HG02759 (cell line): ENCODE data around the gene MLEC.
"Not testable (repeated sequence)": the region's sequence is repeated elsewhere in the genome, so short reads cannot be mapped to it uniquely, and the experiment has no call there.

Source experiments
- ATAC-seq: cut with Tn5 transposase; IDR thresholded peaks from one replicate; pipeline ENCODE4 v1.9.1; 2021; ENCODE audit warnings: mild to moderate bottlenecking, moderate library complexity; ENCODE audit not compliant: unreplicated experiment

Gene MLEC

DNA sequence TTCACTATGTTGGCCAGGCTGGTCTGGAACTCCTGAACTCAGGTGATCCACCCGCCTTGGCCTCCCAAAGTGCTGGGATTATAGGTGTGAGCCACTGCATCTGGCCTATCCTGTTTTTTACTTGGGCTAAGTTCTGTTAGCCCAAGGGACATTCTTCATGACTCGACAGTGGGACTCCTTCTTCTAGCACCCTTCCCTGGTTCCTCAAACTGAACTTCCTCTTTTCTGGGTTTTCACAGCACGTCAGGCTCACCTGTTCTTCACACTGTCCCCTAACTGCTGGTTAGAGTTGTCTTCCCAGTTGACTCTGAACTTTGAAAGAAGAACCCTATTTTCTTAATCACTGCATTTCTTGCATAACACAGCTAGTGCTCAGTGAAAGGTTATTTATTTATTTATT lies 24.1 kb upstream of the MLEC start:
- ATAC-seq = peak; percentile 77

DNA sequence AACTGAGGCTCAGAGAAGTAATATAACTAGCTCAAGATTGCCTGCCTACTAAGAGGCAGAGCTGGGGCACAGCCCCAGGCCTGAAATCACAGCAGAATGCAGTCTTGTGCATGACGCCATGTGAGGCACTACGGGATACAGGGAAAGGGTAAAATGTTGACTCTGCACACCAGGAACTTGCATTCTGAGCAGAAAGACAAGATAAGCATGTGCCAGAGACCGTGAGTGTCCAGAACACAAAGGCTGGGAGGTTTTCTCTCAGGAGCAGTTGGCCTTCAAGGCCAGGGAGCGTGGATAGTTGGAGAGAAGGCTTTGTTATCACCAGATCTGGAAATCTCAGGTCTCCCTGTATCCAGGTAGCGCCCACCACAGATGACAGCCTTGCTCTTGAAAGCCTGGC lies 23.2 kb upstream of the MLEC start:
- ATAC-seq = no peak

DNA sequence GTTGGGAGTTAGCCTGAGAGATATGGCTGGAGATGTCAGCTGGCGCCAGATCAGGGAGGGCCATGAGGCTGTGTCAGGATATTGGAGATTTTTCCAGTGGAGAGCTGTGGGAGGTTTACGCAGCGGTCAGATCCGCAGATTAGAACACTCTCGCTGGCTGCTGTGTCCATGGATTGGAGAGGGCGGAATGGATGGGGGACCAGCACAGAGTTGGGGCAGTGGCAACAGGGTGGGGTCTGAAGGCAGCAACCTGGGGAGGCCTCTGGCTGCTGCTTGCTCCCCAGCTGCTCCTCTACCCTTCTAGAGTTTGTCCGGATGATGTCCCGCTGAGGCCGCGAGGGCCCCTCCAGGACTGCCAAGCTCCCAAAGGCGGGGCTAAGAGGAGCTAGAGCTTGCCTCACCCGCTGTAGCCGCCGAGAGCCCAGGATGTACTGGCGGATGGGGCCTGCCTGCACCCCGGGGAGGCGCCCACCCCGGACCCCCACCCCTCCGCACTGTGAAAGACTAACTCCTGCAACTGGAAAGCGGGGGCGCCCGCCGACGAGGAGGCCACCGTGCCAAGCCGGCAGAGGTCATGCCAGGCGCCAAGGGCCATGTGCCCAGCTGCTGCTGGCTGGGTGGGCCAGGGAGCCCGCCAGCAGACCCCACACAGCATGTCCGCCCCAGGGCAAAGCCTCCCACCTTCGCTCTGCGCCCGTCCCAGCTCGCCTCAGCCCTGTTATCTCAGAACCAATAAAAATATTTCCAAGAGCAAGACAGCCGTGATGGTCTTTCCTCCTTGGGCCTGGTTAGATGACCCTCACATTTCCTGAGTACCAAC lies 20.2 kb upstream of the MLEC start:
- ATAC-seq = no peak

DNA sequence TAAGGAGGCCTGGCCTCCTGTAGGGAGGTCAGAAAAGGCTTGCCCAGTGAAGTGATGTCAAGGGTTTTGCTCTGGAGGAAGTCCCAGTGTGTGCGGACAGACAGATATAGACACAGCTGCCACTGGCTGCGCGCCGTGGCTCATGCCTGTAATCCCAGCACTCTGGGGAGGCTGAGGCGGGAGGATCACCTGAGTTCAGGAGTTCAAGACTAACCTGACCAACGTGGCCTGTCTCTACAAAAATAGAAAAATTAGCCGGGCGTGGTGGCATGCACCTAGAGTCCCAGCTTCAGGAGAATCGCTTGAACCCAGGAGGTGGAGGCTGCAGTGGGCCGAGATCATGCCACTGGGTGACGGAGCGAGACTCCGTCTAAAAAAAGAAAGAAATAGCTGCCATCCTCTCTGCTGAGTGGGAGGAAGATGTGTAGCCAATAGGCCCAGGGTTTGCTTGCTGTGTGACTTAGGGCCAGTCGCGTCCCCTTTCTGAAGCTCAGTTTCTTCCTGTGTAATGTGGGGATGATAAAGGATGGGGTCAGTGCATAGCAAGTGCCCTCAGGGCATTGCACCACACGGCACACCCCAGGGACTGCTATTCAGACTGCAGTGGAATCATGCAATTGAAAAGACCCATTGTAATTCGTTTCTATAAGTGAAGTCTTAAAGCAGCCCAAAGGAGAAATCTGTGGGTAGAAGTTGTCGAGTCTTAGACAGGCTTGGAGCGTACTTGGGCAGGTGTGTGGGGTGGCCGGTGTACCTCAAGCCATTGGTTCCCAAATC lies 18.7 kb upstream of the MLEC start:
- ATAC-seq = no peak

DNA sequence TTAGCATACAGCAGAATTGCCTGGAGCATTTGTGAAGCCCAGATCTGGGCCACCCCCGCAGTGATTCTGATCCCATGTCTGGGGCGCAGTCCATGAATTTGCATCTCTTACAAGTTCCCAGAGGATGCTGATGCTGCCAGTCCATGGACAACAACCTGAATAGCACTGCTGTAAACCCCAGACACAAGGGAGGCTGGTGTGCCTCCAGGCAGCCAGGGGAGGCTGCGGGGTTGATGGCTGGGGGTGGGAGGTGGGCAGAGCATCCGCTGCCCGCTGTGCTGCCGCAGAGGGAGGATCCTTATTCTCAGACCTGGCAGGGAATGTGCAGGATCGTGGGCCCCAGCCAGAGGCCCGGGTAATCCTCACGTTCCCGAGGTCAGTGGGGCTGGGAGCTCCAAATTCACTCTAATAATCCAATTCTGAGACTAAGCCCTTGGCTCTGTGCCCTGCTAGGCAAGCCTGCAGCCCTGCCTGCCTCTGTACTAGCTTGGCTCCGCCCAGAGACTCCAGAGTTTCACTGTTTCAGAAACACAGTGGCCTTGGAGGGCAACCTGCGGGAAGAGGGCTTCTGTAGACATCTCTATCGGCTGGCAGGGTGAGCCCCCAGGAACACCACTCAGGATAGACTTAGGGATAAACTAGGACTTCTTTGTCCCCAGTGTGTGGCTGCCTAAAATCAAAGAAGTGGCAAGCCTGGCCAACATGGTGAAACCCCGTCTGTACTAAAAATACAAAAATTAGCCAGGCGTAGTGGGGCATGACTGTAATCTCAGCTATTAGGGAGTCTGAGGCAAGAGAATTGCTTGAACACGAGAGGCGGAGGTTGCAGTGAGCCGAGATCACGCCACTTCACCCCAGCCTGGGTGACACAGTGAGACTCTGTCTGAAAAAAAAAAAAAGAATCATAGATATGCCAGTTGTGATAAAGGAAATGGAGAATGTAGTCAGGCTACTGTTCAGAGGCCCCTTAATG lies 17.8 kb upstream of the MLEC start:
- ATAC-seq = peak; percentile 63

DNA sequence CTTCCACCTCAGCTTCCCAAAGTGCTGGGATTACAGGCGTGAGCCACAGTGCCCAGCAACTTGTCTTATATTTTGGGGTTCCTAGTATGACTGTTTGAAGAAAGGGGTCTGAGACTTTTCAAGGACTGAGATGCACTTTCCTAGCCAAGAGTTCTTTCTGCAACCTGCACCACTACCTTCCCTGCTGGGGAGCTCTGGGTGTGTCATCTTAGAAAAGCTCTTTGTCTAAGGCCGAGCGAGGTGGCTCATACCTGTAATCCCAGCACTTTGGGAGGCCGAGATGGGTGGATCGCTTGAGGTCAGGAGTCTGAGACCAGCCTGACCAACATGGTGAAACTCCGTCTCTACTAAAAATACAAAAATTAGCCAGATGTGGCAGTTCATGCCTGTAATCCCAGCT lies 16.7 kb upstream of the MLEC start:
- ATAC-seq = not testable (repeated sequence)

DNA sequence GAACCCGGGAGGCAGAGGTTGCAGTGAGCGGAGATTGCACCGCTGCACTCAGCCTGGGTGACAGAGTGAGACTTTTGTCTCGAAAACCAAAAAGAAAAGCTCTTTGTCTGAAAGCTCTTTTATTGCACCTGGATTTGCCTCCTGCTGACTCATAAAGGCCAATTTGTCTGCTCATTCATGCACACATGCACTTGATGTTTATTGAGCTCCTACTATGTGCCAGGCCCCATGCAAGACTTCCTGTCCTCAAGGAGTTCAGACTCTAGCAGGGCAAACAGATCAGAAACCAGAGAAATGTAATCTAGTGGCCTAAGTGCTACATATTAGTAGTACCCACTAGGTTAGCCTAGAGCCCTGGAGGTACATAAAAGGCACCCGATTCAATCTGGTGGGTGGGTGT lies 16.3 kb upstream of the MLEC start:
- no peak for ATAC-seq

DNA sequence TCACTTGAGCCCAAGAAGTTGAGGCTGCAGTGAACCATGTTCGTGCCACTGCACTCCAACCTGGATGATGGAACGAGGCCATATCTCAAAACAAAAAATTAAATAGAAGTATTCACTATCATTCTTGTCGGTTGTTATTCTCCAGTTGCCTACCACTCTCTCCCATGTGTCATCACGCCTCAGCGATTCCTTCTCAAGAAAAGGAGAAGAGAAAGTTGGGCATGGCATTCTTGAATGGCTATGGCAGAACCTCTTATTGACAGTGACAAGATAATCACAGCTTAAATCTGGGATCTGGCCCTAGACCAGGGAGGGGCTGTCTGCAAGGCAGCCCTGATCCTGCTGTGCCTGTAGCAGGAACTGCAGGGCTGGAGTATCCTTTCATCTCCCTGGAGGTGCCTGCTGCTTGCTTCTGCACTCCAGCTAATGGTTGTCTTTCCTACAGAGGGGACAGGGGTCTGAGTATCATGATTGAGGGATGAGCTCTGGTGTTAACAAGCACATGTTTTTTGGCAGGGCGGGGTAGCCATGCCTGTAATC lies 12.8 kb upstream of the MLEC start:
- ATAC-seq = no peak

DNA sequence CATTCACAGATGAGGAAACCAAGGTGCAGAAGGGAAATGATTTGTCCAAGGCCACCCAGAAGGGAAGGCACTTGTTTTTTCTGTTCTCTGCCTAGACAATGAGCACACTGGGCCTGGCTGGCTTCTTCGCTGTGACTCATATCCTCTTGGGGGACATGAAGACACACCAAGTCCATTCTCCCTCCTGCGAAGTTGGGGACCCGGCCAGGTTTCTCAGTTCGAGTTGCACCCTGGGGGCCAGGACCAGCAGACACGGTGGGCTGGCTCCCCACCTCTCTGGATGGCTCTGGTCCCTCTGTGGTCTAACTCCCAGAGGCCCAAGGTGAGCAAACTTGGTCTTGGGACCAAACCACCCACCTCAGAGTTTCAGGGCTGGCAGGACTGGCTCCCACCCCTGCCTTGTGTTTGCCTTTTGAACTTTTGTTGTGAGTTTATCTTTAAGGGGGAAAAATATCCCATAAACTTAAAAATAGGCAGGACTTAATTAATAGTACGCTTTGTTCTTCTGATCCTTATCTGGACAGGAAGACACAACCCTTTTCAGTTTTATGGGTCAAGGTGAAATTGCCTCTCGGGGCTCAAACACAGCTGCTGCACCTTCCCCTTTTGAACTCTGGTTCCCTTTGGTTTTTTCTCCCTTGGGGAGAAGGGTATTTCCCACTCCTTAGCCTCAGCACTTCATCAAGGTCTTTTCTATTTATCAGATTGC lies 9.0 kb upstream of the MLEC start:
- peak; percentile 59 for ATAC-seq

DNA sequence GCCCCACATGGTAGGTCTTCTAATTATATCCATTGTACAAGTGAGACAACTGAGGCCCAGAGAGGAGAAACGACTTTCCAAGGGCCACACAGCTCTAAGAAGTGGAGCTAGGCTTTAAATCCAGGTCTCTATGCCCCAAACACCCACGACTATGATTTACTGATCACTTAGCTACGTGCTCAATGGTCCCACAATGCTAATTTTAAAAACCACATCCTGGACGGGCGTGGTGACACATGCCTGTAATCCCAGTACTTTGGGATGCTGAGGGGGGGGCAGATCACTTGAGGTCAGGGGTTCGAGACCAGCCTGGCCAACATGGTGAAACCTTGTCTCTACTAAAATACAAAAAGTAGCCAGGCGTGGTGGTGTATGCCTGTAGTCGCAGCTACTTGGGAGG lies 8.4 kb upstream of the MLEC start:
- ATAC-seq = no peak

DNA sequence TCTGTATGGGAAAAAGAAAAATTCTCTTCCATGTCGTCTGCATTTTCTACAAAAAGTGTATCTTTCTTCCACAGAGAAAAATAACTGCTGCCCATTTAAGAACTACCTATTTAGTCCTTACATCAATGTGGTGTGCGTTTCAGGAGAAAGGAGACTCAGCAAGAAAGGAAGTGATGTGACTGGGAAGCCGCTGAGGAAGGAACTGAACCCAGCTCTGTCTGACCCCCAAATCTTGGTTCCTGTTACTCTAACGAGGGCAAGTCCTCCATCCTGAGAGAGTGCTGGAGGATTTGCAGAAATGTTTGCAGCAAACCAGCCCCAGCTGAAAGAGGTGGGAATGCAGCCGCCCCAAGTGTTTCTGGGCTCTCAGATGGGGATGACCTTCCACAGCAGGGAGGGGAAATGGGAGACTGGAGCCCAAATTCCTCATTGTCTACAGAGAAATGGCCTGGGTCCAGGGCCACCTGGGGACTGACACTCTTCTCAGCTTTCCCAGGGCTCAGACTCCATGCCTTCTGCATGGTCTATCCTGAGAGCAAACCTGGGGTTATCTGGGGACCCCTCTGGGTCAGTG lies 6.7 kb upstream of the MLEC start:
- ATAC-seq = no peak

DNA sequence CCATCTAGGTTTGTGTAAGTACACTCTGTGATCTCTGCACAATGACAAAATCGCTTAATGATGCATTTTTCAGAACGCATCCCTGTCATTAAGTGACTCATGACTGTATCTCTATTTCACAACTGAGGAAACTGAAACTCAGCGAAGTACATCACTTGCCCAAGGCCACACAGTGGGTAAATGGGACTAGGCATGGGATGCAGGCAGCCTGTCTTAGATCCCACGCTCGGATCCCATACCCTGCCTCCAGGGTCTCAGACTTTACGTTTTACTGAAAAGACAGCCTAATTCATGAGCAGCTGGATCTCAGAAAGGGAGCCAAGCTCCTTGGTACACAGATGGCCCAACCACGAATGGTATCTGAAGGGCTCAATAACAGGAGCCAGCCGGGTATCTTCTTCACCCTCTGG lies 2.4 kb upstream of the MLEC start:
- ATAC-seq = no peak

DNA sequence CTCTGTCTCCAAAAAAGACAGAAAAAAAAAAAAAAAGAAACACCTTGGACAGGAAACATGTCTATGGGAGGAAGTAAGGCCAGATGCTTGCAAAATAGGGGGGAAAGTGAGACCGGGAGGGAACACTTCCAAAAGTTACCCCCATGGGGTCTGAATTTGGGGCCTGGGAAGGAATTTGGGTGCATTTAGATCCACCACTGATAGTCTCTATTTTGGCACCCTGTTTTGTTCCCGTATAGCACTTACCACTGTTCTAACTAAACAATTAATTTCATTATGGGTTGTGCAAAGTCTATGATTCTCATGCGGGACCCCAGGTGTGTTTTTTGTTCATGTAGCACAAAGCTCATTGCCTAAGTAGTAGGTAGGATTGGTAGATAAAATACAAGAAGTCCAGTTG lies 1.4 kb upstream of the MLEC start:
- ATAC-seq = no peak

DNA sequence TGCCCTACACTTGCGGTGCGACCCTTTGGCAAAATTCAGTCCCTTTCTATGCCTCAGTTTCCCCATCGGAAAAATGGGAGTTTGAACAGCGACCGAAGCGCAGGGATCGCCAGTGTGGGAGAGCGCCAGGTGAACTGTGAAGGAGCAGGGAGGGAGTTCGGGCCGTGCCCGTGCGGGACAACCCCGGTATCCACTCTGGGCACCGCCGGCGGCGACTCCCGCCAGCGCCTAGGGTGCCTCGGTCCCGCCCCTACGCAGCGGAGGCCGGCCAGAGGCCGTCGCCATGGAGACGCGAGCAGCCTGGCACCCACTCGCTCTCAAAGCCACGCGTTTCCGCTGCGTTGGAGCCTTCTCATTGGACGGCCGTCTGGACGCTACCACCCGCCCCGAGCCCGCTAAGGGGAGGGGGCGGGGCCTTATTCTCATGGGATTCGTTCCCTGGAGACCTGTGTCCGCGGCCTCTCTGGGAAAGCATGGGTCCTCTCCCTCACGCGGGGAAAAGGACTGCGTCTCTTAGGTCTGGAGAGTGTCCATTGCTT lies 729 bp upstream of the MLEC start:
- peak; percentile 70 for ATAC-seq

DNA sequence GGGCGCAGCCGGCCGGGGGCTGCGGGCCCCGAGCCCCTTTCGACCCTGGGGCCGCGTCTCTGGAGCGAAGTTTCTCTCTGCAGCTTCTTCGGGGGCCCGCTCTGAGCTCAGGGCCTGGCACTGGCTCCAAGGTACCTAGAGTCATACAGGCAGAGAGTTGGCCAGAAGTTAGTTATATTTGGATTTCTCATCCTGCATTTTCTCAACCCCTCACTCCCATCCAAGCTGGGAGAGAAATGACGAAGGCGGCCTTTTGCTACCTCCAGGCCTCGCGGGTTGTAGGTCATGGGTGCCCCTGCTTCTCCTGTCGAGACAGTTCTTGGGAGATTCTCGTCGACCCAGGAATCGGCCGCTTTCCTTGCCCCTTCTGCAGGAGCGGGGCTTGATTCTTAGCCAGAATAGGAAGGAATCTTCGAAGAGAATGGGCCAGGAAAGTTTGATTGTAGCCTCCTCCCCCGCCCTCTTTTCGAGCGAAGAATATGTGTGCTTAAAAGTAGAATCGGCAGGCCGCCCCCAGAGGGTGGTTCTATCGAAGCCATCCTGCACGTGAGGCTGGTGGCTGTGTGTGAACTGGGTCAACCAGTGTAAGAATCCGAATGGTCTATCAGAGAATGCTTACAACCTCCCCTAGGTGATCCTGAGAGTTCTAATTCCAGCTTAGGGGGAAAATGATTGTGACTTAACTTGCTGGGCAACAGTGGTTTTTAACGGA lies 785 bp downstream of the MLEC start:
- ATAC-seq = no peak

DNA sequence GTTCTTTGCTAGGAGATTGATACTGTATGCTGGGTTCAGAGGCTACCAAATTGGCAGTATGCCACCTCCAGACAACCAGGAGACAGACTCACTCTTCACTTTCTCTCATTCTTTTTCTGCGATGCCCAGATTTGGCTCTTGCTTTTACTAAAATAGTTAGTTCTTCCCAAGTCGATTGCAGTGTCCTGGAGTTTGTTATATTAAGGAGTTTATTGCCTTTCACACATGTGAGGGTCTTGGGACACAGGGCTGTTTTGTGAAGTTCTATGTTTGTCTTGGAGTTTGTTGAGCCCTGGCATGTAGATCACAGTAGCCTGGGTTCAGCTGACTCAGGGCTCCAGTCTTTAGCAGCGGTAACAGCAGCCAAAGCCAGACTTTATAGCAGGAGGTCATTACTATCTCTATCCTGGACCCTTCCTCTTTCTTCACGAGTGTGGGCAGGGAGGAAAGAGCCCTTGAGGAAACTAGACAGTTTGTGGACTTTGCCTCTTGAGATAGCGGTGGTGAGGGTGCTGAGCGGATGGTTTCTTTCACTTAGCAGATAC lies 1.6 kb downstream of the MLEC start:
- no peak for ATAC-seq

DNA sequence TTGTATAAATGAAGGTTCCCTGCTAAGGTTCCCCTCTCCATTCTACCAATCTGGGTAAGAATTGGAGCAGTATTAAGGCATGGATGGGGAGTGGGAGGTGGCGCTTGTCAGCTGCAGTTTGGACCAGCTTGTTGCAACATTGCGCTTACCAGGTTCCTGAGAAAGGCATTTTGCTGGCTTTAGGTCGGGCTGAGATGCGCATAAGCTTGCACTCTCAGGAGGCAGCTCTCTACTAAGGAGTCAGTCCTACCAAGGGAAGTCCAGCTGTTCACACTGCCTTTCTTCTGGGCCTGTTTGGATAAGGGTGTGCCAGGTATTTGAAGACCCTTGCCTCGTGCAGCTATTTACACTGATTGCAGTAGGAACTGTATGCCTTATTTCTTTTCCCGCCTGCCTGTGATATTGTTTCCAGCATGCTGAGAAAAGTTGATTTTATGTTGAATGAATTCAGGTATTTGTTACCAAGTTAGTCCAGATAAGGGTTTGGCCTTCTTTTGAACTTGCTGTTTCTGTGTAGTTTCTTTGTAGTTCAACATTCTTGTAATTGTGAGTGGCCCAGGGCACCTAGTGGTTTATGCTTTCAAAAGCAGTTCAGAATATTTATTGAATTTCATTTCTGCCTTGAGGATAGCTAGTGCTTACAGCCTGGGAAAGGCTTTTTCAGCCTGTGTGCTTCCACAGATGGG lies 2.6 kb downstream of the MLEC start:
- no peak for ATAC-seq

DNA sequence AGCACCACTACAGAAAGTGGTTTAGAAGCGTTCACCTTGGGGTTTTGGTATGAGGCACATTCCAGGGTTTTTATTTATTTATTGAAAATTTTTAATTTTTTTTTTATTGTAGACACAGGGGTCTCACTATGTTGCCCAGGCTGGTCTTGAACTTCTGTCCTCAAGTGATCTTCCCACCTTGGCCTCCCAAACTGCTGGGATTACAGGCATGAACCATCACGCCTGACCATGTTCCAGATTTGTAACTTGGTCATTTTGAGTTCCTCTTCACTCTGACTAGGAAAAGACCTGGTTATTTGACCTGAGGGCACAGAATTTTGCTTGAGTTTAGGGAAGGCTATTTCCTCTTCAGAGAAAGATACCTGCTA lies 3.1 kb downstream of the MLEC start:
- no peak for ATAC-seq
